ENCODE measurements around the gene TAS2R3.
"Not testable (repeated sequence)": the region's sequence is repeated elsewhere in the genome, so short reads cannot be mapped to it uniquely, and the experiment has no call there.

The TAS2R3 gene

DNA sequence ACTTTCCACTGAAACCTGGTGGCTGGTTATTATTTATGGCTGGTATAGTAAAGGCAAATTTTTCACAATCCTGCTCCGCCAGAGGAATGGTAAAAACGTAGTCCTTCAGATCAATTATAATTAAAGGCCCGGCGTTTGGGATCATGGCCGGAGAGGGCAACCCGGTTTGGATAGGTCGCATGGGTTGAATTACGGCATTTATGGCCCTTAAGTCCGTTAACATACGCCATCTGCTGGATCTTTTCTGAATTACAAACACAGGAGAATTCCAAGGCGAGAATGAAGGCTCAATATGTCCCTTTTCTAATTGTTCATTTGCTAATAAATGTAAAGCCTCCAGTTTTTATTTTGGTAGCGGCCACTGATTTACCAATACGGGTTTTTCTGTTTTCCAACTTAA is 11.3 kb upstream of the TAS2R3 start:
- in situ Hi-C loops (cut with HindIII; ENCODE audit: low pct_ligation_motif_present, low sequenced_read_pairs) = no loop called here
- peaks cover 53% of the 10 kb centered on the region for H3K36me3 ChIP-seq (replicated peaks)
- H3K27ac ChIP-seq = no peak overlapping the region
- no peak for DNase-seq
- no peaks in the 10 kb centered on the region for H3K27me3 ChIP-seq (replicated peaks)
- TF ChIP-seq, protein P1, sequence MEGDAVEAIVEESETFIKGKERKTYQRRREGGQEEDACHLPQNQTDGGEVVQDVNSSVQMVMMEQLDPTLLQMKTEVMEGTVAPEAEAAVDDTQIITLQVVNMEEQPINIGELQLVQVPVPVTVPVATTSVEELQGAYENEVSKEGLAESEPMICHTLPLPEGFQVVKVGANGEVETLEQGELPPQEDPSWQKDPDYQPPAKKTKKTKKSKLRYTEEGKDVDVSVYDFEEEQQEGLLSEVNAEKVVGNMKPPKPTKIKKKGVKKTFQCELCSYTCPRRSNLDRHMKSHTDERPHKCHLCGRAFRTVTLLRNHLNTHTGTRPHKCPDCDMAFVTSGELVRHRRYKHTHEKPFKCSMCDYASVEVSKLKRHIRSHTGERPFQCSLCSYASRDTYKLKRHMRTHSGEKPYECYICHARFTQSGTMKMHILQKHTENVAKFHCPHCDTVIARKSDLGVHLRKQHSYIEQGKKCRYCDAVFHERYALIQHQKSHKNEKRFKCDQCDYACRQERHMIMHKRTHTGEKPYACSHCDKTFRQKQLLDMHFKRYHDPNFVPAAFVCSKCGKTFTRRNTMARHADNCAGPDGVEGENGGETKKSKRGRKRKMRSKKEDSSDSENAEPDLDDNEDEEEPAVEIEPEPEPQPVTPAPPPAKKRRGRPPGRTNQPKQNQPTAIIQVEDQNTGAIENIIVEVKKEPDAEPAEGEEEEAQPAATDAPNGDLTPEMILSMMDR (IDR thresholded peaks at IDR 0.05; ENCODE audit: low read depth, low read length, missing control alignments) = peak; percentile 45
- no peak overlapping the region for H3K4me3 ChIP-seq (ENCODE audit: low read depth, low read length)

DNA sequence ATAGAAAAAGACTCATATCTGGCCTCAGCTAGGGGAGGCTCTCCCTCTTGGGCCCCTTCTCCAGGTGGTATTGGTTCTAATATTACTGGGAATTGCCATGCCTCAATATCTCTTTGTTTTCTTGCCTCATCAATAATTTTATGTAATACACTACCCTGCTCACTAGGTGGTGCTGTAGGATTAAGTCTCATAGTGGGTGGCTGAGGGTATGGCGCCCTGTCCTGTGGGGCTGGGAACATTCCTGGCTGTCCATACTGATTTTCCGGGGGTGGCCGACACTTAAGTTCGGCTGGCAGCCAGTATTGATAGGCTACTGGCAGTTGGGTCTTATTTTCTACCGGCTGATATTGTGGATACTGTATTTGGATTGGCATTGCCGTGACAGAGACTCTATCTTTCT is 9.0 kb upstream of the TAS2R3 start:
- in situ Hi-C loops (cut with HindIII; ENCODE audit: low pct_ligation_motif_present, low sequenced_read_pairs) = no loop called here
- H3K27ac ChIP-seq = no peak overlapping the region
- peaks cover 41% of the 10 kb centered on the region for H3K36me3 ChIP-seq (replicated peaks)
- H3K4me3 ChIP-seq (ENCODE audit: low read depth, low read length) = no peak overlapping the region
- no peaks in the 10 kb centered on the region for H3K27me3 ChIP-seq (replicated peaks)
- DNase-seq = no peak
- TF ChIP-seq, protein P1 (IDR thresholded peaks at IDR 0.05; ENCODE audit: low read depth, low read length, missing control alignments) = peak; percentile 61

GRCh38 chr7:141770083-141770583 is 6.2 kb downstream of the TAS2R3 start:
- in situ Hi-C loops (cut with HindIII; ENCODE audit: low pct_ligation_motif_present, low sequenced_read_pairs); DNase-seq; H3K27me3 ChIP-seq (replicated peaks): not testable (repeated sequence)

GRCh38 chr7:141776374-141776773 is 12.5 kb downstream of the TAS2R3 start, which contains the start of gene TAS2R4:
Gene TAS2R4, plus strand, starts transcription at chr7:141776674. Its CDS starts 1,815 bp downstream, at chr7:141778489.
- no peak for DNase-seq
- Histone ChIP-seq H3K27ac (no peak within 1 kb of the TSS), H3K36me3 (replicated peaks) (no peaks in the 10 kb centered on the region), H3K27me3 (replicated peaks) (no peaks in the 10 kb centered on the region), H3K4me3 (ENCODE audit: low read depth, low read length) (no peak within 1 kb of the TSS)
- in situ Hi-C loops (cut with HindIII; ENCODE audit: low pct_ligation_motif_present, low sequenced_read_pairs) = no loop called here
- TF ChIP-seq, protein P1 (IDR thresholded peaks at IDR 0.05; ENCODE audit: low read depth, low read length, missing control alignments) = no peak

More at GRCh38 chr7:141770083-141770583, 6.2 kb downstream of the TAS2R3 start:
- H3K4me3 ChIP-seq (ENCODE audit: low read depth, low read length); H3K36me3 ChIP-seq (replicated peaks); H3K27ac ChIP-seq: not testable (repeated sequence)

GRCh38 chr7:141785706-141786552 is 22.0 kb downstream of the TAS2R3 start:
- Histone ChIP-seq H3K36me3 (replicated peaks) (no peaks in the 10 kb centered on the region), H3K27ac (no peak overlapping the region), H3K4me3 (ENCODE audit: low read depth, low read length) (no peak overlapping the region), H3K27me3 (replicated peaks) (no peaks in the 10 kb centered on the region)
- peak; percentile 59 for DNase-seq
- in situ Hi-C loops (cut with HindIII; ENCODE audit: low pct_ligation_motif_present, low sequenced_read_pairs) = no loop called here
- TF ChIP-seq, protein P1 (IDR thresholded peaks at IDR 0.05; ENCODE audit: low read depth, low read length, missing control alignments) = peak; percentile 84

GRCh38 chr7:141788296-141788695 is 24.4 kb downstream of the TAS2R3 start:
- Histone ChIP-seq H3K27ac (no peak overlapping the region), H3K36me3 (replicated peaks) (no peaks in the 10 kb centered on the region), H3K27me3 (replicated peaks) (no peaks in the 10 kb centered on the region), H3K4me3 (ENCODE audit: low read depth, low read length) (no peak overlapping the region)
- TF ChIP-seq, protein P1 (IDR thresholded peaks at IDR 0.05; ENCODE audit: low read depth, low read length, missing control alignments) = no peak
- no peak for DNase-seq
- in situ Hi-C loops (cut with HindIII; ENCODE audit: low pct_ligation_motif_present, low sequenced_read_pairs) = no loop called here

Data from brain microvascular endothelial cell (primary cell).